ENCODE results near the gene NEK6.
A peak's percentile ranks its signal among the peaks of the same experiment; 100 is the strongest.

Gene NEK6

GRCh38 chr9:124296796-124297550 lies 39.2 kb downstream of the NEK6 start:
- ATAC-seq = no peak
- no peak for DNase-seq

- ATAC-seq (no peak), DNase-seq (no peak)
These were observed 39.8 kb downstream of the NEK6 start for GRCh38 chr9:124297551-124297901.

DNA sequence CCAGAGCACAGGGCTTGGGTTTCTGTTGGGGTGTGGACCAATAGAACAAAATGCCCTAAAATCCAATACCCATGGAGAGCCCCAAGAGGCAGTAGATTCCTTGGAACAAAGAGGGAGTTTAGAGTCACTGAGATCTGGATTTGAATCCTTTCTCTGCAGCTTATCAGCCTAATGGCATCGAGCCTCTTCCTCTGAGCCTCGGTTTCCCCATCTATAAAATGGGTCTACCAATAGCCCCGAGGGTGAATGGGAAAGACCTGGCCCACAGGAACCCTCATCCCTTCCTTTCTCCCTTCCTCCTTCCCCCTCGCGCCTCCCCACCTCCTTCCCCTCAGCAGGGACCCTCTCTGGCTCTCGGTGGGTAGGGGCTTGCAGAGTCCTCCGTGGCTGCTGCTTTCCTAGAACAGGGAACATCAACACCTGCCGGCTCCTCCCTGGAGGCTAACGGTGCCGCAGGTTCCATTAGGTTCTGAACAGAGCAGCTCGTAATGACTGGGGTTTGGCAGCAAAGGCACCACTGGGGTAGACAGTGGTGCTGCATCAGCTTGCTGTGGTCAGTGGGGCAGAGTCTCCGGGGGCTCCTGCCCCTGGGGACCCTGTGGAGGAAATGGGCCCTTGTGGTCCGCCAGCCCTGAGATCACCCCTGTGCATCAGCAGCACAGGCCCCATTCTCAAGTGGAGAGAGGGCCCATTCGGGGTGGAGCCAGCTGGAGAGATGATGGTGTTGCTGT lies 40.3 kb downstream of the NEK6 start:
- DNase-seq = no peak

DNA sequence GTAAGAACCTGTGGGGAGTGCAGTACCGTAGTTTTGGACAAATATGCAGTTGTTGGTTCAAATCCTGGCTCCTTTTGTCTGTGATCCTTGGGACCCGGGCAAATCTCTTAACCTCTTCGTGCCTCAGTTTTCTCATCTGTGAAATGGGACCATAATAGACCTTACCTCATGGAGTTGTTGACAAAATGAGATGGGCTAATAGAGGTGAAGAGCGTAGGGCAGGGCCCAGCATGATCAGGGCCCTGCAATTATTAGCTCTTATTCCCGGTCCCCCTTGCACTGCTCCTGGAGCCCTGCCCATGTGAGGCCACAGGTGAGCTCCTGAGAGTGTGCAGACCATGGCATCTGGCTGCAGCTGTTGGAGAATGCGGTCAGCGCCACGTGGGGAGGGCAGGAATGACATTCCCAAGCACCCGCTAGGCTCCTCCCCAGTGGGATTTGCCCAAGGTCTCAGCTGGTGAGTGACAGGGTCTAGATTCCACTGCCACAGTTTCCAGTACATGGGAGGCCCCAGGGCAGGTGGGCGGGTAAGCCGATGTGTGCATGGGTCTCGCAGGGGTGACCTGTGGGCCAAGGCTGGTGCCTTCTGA lies 41.0 kb downstream of the NEK6 start:
- DNase-seq (no peak), ATAC-seq (no peak)

More for the DNA sequence above, 40.3 kb downstream of the NEK6 start:
- ATAC-seq = no peak

- DNase-seq (no peak), ATAC-seq (no peak)
These were observed 41.9 kb downstream of the NEK6 start for GRCh38 chr9:124299515-124300090.

DNA sequence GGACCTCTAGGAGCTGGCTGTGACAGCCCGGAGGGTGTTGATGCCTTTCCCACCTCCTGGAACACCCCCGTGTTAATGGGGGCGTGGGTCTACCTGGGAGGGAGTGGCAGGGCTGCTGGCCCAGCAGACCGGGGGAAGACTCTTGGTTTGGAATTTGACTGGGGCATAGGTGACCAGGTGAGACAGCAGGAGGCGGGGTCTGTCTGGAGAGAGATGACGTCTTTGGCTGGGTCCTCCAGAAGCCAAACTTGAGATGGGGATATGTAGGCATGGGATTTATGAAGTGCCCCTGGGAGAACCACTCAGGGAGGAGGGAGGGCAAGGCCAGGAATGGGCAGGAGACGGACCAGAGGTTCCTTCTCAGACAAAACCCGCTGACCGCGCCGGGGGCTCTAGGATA lies 42.6 kb downstream of the NEK6 start:
- DNase-seq (no peak), ATAC-seq (no peak)

- DNase-seq (no peak), ATAC-seq (no peak)
These were observed 45.2 kb downstream of the NEK6 start for GRCh38 chr9:124302921-124303320.

DNA sequence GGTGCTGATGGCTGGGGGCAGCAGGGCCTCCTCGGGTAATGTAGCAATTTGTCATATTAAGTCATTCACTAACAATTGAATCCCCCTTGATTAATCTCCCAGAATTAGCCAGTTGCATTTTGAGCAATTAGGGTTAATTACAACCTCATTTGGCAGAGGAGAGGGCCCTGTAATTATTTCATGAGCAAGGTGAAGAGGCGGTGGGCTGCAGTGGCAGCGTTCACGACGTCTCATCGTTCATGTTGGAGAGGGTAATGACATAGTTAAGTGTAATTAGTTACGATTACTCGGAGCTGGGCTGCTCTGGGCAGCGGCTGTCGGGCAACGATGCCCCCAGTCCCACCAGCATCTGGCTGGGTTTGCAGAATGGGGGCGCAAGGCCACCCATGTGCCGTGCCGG lies 46.0 kb downstream of the NEK6 start:
- ATAC-seq = no peak
- no peak for DNase-seq

DNA sequence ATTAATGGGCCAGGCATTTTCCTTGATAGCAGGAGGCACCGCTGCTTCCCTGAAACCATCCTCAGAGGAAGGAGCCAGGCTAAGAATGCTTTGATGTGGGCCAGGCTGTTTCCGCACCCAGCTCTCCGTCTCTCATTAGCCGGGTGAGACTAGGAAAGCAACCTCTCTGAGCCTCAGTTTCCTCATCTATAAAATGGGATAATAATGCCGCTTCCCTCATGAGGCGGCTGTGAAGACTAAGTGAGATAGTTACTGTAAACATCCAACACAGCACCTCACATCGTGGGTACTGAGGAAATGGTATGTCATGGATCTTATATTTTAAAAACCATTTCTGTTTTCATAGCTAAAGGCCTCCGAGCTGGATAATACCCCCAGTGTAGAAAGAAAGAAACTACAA lies 46.5 kb downstream of the NEK6 start:
- ATAC-seq (no peak), DNase-seq (no peak)

GRCh38 chr9:124306098-124306735 lies 48.5 kb downstream of the NEK6 start:
- DNase-seq = no peak
- ATAC-seq = no peak

GRCh38 chr9:124307379-124308030 lies 49.8 kb downstream of the NEK6 start:
- ATAC-seq (no peak), DNase-seq (no peak)

DNA sequence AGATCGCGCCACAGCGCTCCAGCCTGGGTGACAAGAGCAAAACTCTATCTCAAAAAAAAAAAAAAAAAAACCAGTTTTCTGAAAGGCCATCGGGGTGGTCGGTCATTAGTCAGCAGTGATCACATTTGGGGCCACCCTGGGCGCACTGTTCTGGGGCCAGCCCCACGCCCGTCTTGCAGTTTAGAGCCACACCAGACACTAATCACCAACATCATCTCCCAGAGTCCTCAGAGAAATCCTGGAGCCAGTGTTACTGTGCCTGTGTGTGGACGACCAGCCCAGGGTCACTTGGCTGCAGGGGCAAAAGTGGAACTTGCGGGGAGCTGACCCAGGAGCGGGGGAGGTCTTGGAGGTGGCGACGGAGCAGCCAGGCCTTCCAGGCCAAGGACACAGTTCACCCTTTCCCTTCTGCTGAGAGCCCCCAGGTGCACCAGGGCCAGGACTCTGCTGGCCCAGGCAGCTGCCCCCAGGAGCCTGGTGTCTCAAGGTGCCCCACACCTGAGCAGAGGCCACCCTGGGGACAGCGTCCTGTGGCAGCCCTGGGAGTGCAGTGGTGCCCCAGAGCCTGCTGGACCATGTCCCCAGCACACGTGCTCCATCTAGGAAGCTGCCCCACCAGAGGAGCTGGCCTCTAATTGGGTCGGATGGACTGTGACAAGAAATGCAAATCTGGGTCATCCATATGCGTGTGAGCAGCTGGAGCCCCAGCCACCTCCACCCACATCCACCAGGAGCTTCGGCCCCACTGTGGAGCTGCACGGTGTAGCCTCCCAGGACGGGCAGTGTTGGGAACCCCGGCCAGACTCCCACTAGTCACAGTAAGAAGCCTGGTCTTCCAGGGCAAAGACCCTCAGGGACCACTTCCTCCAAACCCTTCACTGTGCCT lies 51.1 kb downstream of the NEK6 start:
- DNase-seq = no peak
- no peak for ATAC-seq

- DNase-seq (no peak), ATAC-seq (no peak)
These were observed 51.9 kb downstream of the NEK6 start for GRCh38 chr9:124309667-124310084.

DNA sequence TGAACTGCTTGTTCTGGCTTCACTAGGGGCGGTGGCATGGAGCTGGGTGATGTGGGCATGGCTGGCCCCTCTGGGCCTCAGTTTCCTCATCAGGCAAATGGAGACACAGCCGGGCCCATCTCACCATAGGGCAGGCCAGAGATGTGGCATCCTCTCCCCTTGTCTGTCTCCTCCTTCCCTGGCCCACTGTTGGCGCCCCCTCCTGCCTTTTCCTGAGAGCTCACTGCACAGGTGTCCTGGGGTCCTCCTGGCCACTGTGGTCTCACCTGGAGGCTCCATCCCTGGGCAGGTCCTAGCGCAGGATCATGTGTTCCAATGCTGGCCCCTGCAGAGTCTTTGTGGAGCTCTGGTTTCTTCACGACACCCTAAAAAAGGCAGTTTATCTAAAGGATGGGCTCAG lies 53.5 kb downstream of the NEK6 start:
- DNase-seq = no peak
- no peak for ATAC-seq

DNA sequence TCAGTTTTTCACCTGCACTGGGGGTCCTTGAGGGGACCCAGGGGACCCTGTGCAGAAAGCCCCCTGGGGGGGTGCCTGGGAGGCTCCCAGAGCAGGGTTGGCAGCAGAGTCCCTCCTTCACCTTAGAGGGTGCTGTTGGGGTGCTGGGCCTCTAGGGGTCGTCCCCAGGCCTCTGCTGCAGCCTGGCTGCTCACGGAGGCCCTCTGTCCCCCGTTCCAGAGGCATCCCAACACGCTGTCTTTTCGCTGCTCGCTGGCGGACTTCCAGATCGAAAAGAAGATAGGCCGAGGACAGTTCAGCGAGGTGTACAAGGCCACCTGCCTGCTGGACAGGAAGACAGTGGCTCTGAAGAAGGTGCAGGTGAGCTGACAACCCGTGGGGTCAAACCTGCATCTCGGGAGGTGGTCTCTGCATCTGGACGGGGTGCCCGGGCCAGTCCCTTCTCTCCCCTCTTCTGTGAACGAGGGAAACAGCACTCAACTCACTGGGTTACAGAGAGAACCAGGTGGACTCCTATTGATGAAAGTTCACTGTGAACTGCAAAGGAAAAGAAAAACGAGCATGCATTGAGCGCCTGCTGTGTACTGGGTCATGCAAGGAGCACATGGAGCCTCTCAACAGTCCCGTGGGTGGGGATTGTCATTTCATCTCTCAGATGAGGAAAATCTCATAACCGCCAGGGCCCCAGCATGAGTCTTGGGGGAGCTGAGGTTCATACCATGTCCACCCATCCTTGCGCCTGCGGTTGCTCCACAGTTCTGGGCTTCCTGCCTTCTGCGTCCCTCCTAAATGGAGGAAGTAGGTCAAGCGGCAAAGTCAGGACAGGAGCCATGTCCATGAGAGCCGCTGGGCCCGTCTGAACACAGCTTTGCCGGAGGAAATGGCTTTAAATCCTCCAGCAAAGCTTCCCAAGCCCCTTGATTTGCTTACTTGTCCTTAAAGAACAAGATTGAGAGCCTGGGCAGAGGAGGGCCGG lies 54.8 kb downstream of the NEK6 start:
- ATAC-seq (no peak), DNase-seq (no peak)

DNA sequence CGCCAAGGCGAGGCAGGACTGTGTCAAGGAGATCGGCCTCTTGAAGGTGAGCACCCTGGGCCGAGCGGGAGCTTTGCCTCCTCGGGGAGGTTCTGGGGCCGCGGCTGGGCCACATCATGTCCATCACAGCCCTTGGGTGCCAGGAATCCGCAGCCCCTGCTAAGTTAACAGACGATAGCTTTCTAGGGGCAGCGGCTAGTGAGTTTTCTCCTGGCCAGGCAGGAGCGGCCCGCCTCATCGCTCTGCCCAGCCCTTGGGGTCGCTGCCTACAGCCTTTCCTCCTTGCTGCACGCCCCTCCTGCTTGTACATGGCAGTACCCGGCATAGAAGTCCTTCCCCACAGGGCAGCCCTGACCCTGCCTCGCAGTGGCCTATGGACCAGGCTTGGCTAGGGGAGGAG lies 56.2 kb downstream of the NEK6 start:
- ATAC-seq (no peak), DNase-seq (no peak)

DNA sequence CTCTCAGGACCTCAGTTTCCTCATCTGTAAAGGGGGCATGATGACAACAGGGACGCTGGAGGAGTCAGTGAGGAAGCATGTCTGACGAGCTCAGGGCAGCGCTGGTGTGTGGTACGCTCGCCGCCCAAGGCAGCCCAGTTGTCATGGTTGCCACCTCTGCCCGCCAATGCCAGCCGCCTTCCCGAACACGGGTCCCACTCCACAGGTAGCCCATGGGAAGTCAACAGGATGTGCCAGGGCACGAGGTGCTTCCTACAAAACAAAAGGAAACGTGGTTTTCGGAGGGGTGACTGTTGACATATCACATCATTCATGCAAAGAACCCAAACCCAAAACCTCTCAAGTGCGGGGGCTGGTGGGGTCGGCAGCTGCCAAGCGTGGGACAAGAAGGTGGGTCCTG lies 58.1 kb downstream of the NEK6 start:
- ATAC-seq = no peak
- no peak for DNase-seq

- DNase-seq = peak; percentile 72
- no peak for ATAC-seq
These were observed 62.6 kb downstream of the NEK6 start for GRCh38 chr9:124320062-124320973.

DNA sequence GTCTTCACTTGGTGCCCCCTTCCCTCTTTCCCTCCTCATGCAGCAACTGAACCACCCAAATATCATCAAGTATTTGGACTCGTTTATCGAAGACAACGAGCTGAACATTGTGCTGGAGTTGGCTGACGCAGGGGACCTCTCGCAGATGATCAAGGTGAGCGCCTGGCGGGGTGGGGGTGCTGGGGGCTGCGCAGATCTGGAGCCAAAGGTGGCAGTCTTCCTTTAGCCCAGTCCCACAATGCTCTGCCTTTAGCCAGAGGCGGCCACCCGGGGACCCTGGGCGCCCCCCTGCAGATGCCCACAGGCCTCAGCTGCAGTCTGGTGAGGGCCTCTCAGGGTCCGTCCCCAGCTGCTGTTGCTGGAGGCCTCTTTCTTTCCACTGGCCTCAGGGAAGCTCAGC lies 63.7 kb downstream of the NEK6 start:
- DNase-seq = no peak
- ATAC-seq = no peak
